HepG2 (cell line): ENCODE results near the gene FAM89B. TPM values are rescaled to one million over a fixed set of nuclear protein-coding genes. Genes with fewer than 3 reads are reported as not detected.

Experiments
- ATAC-seq: fragments of 200-7000 bp; cut with Tn5 transposase; 3 replicates; pipeline ENCODE4 v1.9.1; 2020; ENCODE audit warnings: mild to moderate bottlenecking, moderate library complexity
- BruUV-seq: library from RNA; stranded (reverse); fragments of 400-500 nt; replicated peaks from 2 replicates; lab custom pipeline; 2021; lab: Mats Ljungman, UMichigan
- CTCF ChIA-PET: fragments of 300-600 bp; formaldehyde crosslinking; extraction: SDS; loops from one replicate; lab custom pipeline; 2021; ENCODE audit warnings: low total read pairs, inconsistent platforms, low intra/inter-chr PET ratio; lab: Yijun Ruan, JAX
- POLR2A ChIA-PET: fragments of 350-600 bp; sonication (Branson Sonifier 250); formaldehyde crosslinking; loops from one replicate; lab custom pipeline; 2020; ENCODE audit warnings: antibody characterized with exemption, inconsistent platforms; lab: Yijun Ruan, JAX
- DNase-seq: peaks from one replicate; pipeline ENCODE4 v3.0.0-alpha.2; 2015; ENCODE audit warnings: low spot score
- FAIRE-seq: peaks from 3 replicates; lab custom pipeline; 2011; peaks lifted over from hg19 to GRCh38; lab: Jason Lieb, UNC
- H2AFZ ChIP-seq: one replicate; pipeline ENCODE4 v1.6.1; 2011; ENCODE audit warnings: low read length, inconsistent platforms
- H3K27ac ChIP-seq: fragments of 300-600 bp; 3 replicates; pipeline ENCODE4 v1.8.0; 2011; ENCODE audit warnings: mixed run types, mild to moderate bottlenecking, mixed read lengths, low read length, inconsistent platforms; ENCODE audit not compliant: insufficient read depth; ENCODE audit errors: extremely low read length
- H3K27me3 ChIP-seq, 2 experiments: fragments of 200-600 bp in 1 of 2; 2 replicates in 1 of 2; 3 replicates in 1 of 2; pipeline versions ENCODE4 v1.6.0 to v1.8.0; 2011; ENCODE audit warnings: low read length in 2 of 2, mild to moderate bottlenecking in 2 of 2, moderate library complexity in 2 of 2, inconsistent platforms in 1 of 2; ENCODE audit not compliant: insufficient read depth in 2 of 2, control insufficient read depth in 1 of 2
- H3K36me3 ChIP-seq, 2 experiments: fragments of 200-600 bp in 1 of 2; replicated peaks in 1 of 2; 2 replicates in 1 of 2; 3 replicates in 1 of 2; pipeline versions ENCODE4 v1.5.1 to v1.8.0; 2011; ENCODE audit warnings: low read length in 2 of 2, inconsistent platforms in 1 of 2; ENCODE audit not compliant: insufficient read depth in 2 of 2, control insufficient read depth in 1 of 2
- H3K4me1 ChIP-seq: 2 replicates; pipeline ENCODE4 v1.5.1; 2012; ENCODE audit warnings: low read length, inconsistent platforms; ENCODE audit not compliant: insufficient read depth
- H3K4me2 ChIP-seq: 2 replicates; pipeline ENCODE4 v1.6.0; 2011; ENCODE audit warnings: low read depth, low read length, inconsistent platforms
- H3K4me3 ChIP-seq, 3 experiments: fragments of 200-600 bp in 1 of 3; sonication (generic), shearing (Covaris generic) in 1 of 3; replicated peaks in 1 of 3; 2 replicates each; pipeline ENCODE4 v1.5.1; 2011 to 2016; ENCODE audit warnings: low read length in 3 of 3, inconsistent platforms in 2 of 3, low read depth in 2 of 3, mild to moderate bottlenecking in 2 of 3, control low read depth in 1 of 3, mixed read lengths in 1 of 3; ENCODE audit not compliant: insufficient read depth in 1 of 3
- H3K79me2 ChIP-seq: one replicate; pipeline ENCODE4 v1.6.1; 2011; ENCODE audit warnings: low read length, inconsistent platforms; ENCODE audit not compliant: insufficient read depth
- H3K9ac ChIP-seq: 2 replicates; pipeline ENCODE4 v1.6.0; 2011; ENCODE audit warnings: mild to moderate bottlenecking, low read depth, low read length, inconsistent platforms; ENCODE audit not compliant: insufficient read depth
- H3K9me3 ChIP-seq: 2 replicates; pipeline ENCODE4 v1.5.1; 2012; ENCODE audit warnings: mild to moderate bottlenecking, low read length
- H4K20me1 ChIP-seq: 2 replicates; pipeline ENCODE4 v1.6.0; 2011; ENCODE audit warnings: inconsistent platforms, mild to moderate bottlenecking, low read length, moderate library complexity; ENCODE audit not compliant: insufficient read depth
- ARNTL ChIP-seq: sonication (generic); formaldehyde crosslinking; IDR thresholded peaks from 2 replicates; pipeline ENCODE4 v1.4.0; 2020; ENCODE audit warnings: mild to moderate bottlenecking, missing genetic modification reagents
- CC2D1A ChIP-seq: sonication (generic); formaldehyde crosslinking; IDR thresholded peaks from 2 replicates; pipeline ENCODE4 v1.8.1; 2023; ENCODE audit warnings: mild to moderate bottlenecking, missing genetic modification reagents
- HNF4A ChIP-seq: sonication (generic); formaldehyde crosslinking; IDR thresholded peaks from 2 replicates; pipeline ENCODE4 v1.4.0; 2020; ENCODE audit warnings: missing genetic modification reagents
- JDP2 ChIP-seq: sonication (generic); formaldehyde crosslinking; IDR thresholded peaks from 2 replicates; pipeline ENCODE4 v1.8.1; 2022; ENCODE audit warnings: missing genetic modification reagents, borderline replicate concordance
- MTF2 ChIP-seq: sonication (generic); formaldehyde crosslinking; IDR thresholded peaks from 2 replicates; pipeline ENCODE4 v1.5.0; 2020; ENCODE audit warnings: missing genetic modification reagents, borderline replicate concordance
- MXD4 ChIP-seq: IDR thresholded peaks from 2 replicates; pipeline ENCODE4 v1.6.1; 2016; ENCODE audit warnings: mild to moderate bottlenecking, missing biosample characterization, missing genetic modification reagents
- NR2F1 ChIP-seq, 2 experiments: fragments of 450-650 bp in 1 of 2; formaldehyde crosslinking in 1 of 2; IDR thresholded peaks; 2 replicates each; pipeline versions ENCODE4 v1.5.0 to v1.6.1; 2016 to 2020; ENCODE audit warnings: mild to moderate bottlenecking in 1 of 2, missing compliant biosample characterization in 1 of 2, missing genetic modification reagents in 1 of 2, moderate library complexity in 1 of 2
- PITX1 ChIP-seq: sonication (generic); formaldehyde crosslinking; IDR thresholded peaks from 2 replicates; pipeline ENCODE4 v1.5.1; 2020; ENCODE audit warnings: mild to moderate bottlenecking, missing genetic modification reagents
- PRMT3 ChIP-seq: sonication (generic); formaldehyde crosslinking; IDR thresholded peaks from 2 replicates; pipeline ENCODE4 v1.8.1; 2022; ENCODE audit warnings: low read depth, mild to moderate bottlenecking, moderate library complexity, missing genetic modification reagents, borderline replicate concordance
- ZBTB1 ChIP-seq: sonication (generic); formaldehyde crosslinking; IDR thresholded peaks from 2 replicates; pipeline ENCODE4 v1.4.0; 2020; ENCODE audit warnings: missing genetic modification reagents, borderline replicate concordance
- ZBTB33 ChIP-seq: sonication (generic); formaldehyde crosslinking; IDR thresholded peaks from 2 replicates; pipeline ENCODE4 v1.4.0; 2020; ENCODE audit warnings: missing genetic modification reagents
- ZNF124 ChIP-seq: sonication (generic); formaldehyde crosslinking; IDR thresholded peaks from 2 replicates; pipeline ENCODE4 v1.4.0; 2020; ENCODE audit warnings: missing genetic modification reagents
- ZNF33A ChIP-seq: sonication (generic); formaldehyde crosslinking; IDR thresholded peaks from 2 replicates; pipeline ENCODE4 v1.5.1; 2020; ENCODE audit warnings: missing genetic modification reagents, mild to moderate bottlenecking, moderate library complexity, borderline replicate concordance
- ZNF430 ChIP-seq: sonication (generic); formaldehyde crosslinking; IDR thresholded peaks from 2 replicates; pipeline ENCODE4 v1.9.0; 2021; ENCODE audit warnings: mild to moderate bottlenecking, missing genetic modification reagents
- ZNF503 ChIP-seq: sonication (generic); formaldehyde crosslinking; IDR thresholded peaks from 2 replicates; pipeline ENCODE4 v1.4.0; 2020; ENCODE audit warnings: missing genetic modification reagents
- ZNF749 ChIP-seq: sonication (generic); formaldehyde crosslinking; IDR thresholded peaks from 2 replicates; pipeline ENCODE4 v1.8.0; 2022; ENCODE audit warnings: mild to moderate bottlenecking, missing genetic modification reagents, moderate library complexity, borderline replicate concordance
- WGBS: methylation state at CpG from one replicate; pipeline ENCODE4 v1.1.6; 2017; ENCODE audit warnings: low lambda C conversion rate; 5-methylcytosine and 5-hydroxymethylcytosine counted together
- in situ Hi-C: cut with HindIII; loops from 2 replicates; pipeline ENCODE4 v1.10.0; 2017; ENCODE audit warnings: low pct_unique_long_range_greater_than_20kb; ENCODE audit not compliant: extremely low pct_ligation_motif_present
- intact Hi-C: fragments of 100-400 bp; cut with micrococcal nuclease; formaldehyde crosslinking; loops from one replicate; pipeline ENCODE4 v1.10.0; 2022; ENCODE audit not compliant: unreplicated experiment
- polyA plus RNA-seq, 8 experiments: library from polyadenylated mRNA; depleted of rRNA in 3 of 8; stranded (reverse) in 7 of 8; unstranded in 1 of 8; fragments of >200 nt; fragmentation: Illumina TruSeq in 4 of 8; extraction: Trizol in 4 of 8; gene quantifications; 2 replicates each; pipeline versions ENCODE4 v1.2.1 to v1.2.3, GENCODE V29; 2011 to 2016; ENCODE audit warnings: low read depth in 4 of 8, missing spikeins in 1 of 8, mixed read lengths in 1 of 8; ENCODE audit not compliant: insufficient read depth in 1 of 8
- total RNA-seq, 5 experiments: library from RNA; depleted of rRNA; stranded (reverse); fragments of >200 nt; fragmentation: Illumina TruSeq; extraction: Trizol; gene quantifications; 2 replicates each; pipeline ENCODE4 v1.2.3, GENCODE V29; 2016; ENCODE audit warnings: low read depth in 1 of 5
- TF ChIP-seq, protein P1 (sequence below): sonication (generic); formaldehyde crosslinking; IDR thresholded peaks from 2 replicates; pipeline ENCODE4 v1.4.0; 2020; ENCODE audit warnings: mild to moderate bottlenecking, missing genetic modification reagents
- TF ChIP-seq, protein P2 (sequence below): sonication (generic); formaldehyde crosslinking; IDR thresholded peaks from 2 replicates; pipeline ENCODE4 v1.5.1; 2020; ENCODE audit warnings: mild to moderate bottlenecking, missing genetic modification reagents, moderate library complexity

Gene FAM89B
- total and polyA plus RNA-seq, 2 of the 13 experiments (the other 11 are each of a cell fraction or from before 2014, with no cell fraction given), result 5.7 to 8.0 TPM

DNA sequence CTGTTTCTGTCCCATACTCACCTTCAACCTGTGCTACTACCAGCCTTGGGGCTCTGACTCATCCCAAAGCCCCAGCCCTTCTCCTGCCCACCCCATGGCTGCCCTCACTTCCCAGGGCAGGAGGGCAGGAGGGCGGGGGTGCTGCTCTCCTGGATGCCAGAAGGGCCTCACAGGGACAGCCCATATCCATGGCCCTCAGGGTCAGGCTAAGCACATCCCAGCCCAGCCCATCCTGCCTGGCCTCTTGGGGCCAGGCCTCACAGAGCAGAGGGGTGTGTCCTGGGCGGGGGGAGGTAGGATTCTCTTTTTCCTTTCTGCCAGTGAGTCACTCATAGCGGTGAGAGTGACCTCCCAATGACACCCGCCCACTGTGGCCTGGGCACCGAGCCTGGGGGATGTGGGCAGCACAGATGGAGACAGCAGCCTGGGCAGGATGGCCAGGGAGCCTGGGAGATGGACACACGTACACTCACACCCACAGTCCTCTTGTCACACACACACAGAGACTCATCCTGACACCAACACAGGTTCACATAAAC is 16.6 kb upstream of the FAM89B start:
- Histone ChIP-seq H3K4me2 (peak overlapping the region; percentile 94; the same call in 1 of the 2 replicates), H4K20me1 (peaks cover 10% of the 10 kb centered on the region; the same call in 1 of the 2 replicates), H3K4me1 (peaks cover 74% of the 10 kb centered on the region), H3K9me3 (no peaks in the 10 kb centered on the region), H3K27ac (no peak overlapping the region), H3K36me3 (no peaks in the 10 kb centered on the region; a peak in 1 of 5 replicates), H3K79me2 (peaks cover 8% of the 10 kb centered on the region), H3K4me3 (peak overlapping the region in 1 of 3 experiments; percentile 12; a peak in 1 of 6 replicates), H3K9ac (0 out of 2 replicates have a peak overlapping the region, but pooled peaks have one; percentile 13), H2AFZ (no peak overlapping the region), H3K27me3 (no peaks in the 10 kb centered on the region)
- ChIA-PET CTCF (no interaction called here), POLR2A (interaction anchor here (0.8 kb wide), 1 partner anchor 31 kb away, joined by 4 read pairs; the partner anchor contains the start of gene SCYL1)
- DNase-seq (peak; percentile 83), FAIRE-seq (peak; percentile 60), ATAC-seq (peak; percentile 30)
- in situ Hi-C loops, result loop anchor here (10.0 kb wide), 1 partner anchor 299 kb away; the partner anchor contains the start of gene CFL1
- WGBS, result 60% methylated on average over 1 of the region's 6 CpGs
- BruUV-seq, result no TSS peak
- intact Hi-C loops, result no loop called here
- TF ChIP-seq JDP2 (CRISPR knock-in tag) (no peak), ARNTL (CRISPR knock-in tag) (no peak), CC2D1A (CRISPR knock-in tag) (no peak), ZNF124 (no peak), ZBTB33 (CRISPR knock-in tag) (peak; percentile 12; the same call in 1 of the 2 replicates), MXD4 (no peak), PITX1 (peak; percentile 34; the same call in 1 of the 2 replicates), ZNF503 (CRISPR knock-in tag) (no peak), ZNF749 (CRISPR knock-in tag) (no peak), ZBTB1 (CRISPR knock-in tag) (no peak), ZNF430 (CRISPR knock-in tag) (0 out of 2 replicates have a peak, but pooled peaks have one; percentile 23), HNF4A (CRISPR knock-in tag) (peak; percentile 31; the same call in 1 of the 2 replicates), NR2F1 (CRISPR knock-in tag; IDR thresholded peaks at IDR 0.05) (peak; percentile 42 to 44; a peak in 1 of 4 replicates), ZNF33A (CRISPR knock-in tag) (no peak), PRMT3 (no peak), MTF2 (CRISPR knock-in tag) (no peak)
- TF ChIP-seq, protein P1, sequence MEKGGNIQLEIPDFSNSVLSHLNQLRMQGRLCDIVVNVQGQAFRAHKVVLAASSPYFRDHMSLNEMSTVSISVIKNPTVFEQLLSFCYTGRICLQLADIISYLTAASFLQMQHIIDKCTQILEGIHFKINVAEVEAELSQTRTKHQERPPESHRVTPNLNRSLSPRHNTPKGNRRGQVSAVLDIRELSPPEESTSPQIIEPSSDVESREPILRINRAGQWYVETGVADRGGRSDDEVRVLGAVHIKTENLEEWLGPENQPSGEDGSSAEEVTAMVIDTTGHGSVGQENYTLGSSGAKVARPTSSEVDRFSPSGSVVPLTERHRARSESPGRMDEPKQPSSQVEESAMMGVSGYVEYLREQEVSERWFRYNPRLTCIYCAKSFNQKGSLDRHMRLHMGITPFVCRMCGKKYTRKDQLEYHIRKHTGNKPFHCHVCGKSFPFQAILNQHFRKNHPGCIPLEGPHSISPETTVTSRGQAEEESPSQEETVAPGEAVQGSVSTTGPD (CRISPR knock-in tag), result no peak
- TF ChIP-seq, protein P2, sequence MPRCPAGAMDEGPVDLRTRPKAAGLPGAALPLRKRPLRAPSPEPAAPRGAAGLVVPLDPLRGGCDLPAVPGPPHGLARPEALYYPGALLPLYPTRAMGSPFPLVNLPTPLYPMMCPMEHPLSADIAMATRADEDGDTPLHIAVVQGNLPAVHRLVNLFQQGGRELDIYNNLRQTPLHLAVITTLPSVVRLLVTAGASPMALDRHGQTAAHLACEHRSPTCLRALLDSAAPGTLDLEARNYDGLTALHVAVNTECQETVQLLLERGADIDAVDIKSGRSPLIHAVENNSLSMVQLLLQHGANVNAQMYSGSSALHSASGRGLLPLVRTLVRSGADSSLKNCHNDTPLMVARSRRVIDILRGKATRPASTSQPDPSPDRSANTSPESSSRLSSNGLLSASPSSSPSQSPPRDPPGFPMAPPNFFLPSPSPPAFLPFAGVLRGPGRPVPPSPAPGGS, result no peak
